Omental fat pad (tissue), 4 donors: ENCODE results near the gene PHF20. TPM values are rescaled to one million over a fixed set of nuclear protein-coding genes. Genes with fewer than 3 reads are reported as not detected.
"Not testable (repeated sequence)": the region's sequence is repeated elsewhere in the genome, so short reads cannot be mapped to it uniquely, and the experiment has no call there.

Source experiments
- ATAC-seq: fragments of 150-250 bp; one replicate; pipeline ENCODE4 v1.9.1; 2016; ENCODE audit warnings: mild to moderate bottlenecking, moderate library complexity; ENCODE audit not compliant: low FRiP score
- DNase-seq: peaks from one replicate; pipeline ENCODE4 v3.0.0-alpha.2; 2019; ENCODE audit warnings: low spot score
- total RNA-seq, 4 donors: library from RNA; depleted of rRNA; stranded (reverse); fragments of >200 nt; gene quantifications; one replicate each; pipeline ENCODE4 v1.1.0, GENCODE V29; 2016
- TF ChIP-seq, protein P1 (sequence below), 3 donors: fragments of 450-650 bp; IDR thresholded peaks; one replicate each; pipeline ENCODE4 v1.5.1; 2016 to 2017; ENCODE audit warnings: antibody characterized with exemption in 3 of 3, mild to moderate bottlenecking in 3 of 3, moderate library complexity in 2 of 3

Gene PHF20
- total RNA-seq, 4 donors from 2014 or later: 51.0 to 71.7 (median 54.8) TPM

DNA sequence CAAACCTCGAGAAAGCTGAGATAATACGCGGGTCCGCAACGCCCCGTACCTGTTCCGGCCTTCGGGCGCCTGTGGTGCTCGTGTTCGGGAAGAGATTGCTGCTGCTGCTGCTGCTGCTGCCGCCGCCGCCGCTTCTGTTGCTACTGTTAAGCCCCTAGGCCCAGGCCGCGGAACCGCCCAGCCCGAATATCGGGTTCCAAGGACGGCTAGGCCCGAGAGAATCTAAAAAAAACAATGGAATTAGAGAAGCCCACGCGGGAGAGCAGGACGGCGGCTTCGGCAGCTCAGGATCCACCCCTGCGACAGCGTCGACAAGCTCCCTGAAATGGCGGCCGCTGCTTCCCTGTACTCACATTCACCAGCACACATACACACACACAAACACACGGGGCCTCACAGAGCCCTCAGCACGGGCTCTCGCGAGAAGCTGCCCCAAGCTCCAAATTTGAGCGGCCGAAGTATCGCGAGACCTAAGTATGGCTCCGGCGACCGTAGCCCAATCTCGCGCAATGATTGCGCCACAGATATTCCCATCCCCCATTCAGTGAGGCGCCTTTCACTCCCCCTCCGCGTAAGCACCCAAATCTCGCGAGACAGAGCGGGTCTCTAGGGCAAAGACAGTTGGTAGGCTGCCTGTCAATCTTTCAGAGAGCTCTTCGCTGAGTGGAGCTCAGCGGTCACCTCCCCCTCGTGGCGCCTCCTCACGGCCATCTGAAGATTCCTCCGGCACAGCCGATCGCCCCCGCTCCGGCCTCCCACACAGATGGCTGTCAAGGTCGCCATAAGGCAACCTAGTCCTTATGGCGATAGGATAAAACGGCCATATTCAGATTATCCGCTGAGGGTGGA, 29.7 kb upstream of the PHF20 start, which contains the start of gene RBM39:
Gene RBM39, minus strand, starts transcription at position 369 of the 849 bp plus-strand sequence. CDS start 1,386 bp downstream, outside the sequence.
- TF ChIP-seq, protein P1, sequence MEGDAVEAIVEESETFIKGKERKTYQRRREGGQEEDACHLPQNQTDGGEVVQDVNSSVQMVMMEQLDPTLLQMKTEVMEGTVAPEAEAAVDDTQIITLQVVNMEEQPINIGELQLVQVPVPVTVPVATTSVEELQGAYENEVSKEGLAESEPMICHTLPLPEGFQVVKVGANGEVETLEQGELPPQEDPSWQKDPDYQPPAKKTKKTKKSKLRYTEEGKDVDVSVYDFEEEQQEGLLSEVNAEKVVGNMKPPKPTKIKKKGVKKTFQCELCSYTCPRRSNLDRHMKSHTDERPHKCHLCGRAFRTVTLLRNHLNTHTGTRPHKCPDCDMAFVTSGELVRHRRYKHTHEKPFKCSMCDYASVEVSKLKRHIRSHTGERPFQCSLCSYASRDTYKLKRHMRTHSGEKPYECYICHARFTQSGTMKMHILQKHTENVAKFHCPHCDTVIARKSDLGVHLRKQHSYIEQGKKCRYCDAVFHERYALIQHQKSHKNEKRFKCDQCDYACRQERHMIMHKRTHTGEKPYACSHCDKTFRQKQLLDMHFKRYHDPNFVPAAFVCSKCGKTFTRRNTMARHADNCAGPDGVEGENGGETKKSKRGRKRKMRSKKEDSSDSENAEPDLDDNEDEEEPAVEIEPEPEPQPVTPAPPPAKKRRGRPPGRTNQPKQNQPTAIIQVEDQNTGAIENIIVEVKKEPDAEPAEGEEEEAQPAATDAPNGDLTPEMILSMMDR (IDR thresholded peaks at IDR 0.05): no peak
- peak; percentile 100 for DNase-seq
- ATAC-seq: peak; percentile 94

DNA sequence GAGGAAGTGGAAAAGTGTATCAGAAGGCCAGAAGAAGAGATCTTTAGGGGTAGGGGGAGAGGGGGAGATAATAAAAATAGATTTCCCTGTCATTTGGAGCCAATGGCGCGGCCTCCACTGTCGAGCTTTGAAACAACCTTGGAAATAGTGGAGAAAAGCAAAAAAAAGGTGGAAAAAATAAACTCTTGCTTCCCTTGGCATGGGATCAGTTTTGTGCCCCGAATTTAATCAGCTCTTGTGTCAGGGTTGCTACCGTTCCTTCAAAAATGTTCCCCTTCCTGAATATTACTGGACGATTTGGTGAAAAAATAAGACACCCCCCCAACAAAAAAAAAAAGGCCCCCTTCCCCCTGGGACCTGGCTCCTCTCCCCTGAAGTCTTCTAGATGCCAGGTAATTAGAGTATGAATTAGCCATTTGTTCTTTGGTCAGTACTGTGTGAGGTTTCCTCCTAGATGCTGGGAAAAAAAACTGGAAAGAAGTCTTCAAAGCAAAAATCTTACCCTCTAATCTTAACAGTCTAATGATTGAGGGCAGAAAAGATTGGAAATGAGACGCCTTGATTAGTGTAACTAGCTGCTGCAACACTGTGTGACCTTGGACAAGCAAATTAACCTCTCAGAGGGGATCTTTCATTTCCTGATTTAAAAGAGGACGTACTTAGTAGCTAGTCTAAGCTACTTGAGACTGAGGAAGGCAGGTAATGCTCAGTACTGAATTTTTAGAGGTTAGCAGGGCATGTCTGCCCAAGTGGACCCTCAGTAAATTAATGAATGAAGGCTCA, 28.9 kb upstream of the PHF20 start:
- ATAC-seq (no peak), DNase-seq (no peak)
- TF ChIP-seq, protein P1 (IDR thresholded peaks at IDR 0.05): no peak

DNA sequence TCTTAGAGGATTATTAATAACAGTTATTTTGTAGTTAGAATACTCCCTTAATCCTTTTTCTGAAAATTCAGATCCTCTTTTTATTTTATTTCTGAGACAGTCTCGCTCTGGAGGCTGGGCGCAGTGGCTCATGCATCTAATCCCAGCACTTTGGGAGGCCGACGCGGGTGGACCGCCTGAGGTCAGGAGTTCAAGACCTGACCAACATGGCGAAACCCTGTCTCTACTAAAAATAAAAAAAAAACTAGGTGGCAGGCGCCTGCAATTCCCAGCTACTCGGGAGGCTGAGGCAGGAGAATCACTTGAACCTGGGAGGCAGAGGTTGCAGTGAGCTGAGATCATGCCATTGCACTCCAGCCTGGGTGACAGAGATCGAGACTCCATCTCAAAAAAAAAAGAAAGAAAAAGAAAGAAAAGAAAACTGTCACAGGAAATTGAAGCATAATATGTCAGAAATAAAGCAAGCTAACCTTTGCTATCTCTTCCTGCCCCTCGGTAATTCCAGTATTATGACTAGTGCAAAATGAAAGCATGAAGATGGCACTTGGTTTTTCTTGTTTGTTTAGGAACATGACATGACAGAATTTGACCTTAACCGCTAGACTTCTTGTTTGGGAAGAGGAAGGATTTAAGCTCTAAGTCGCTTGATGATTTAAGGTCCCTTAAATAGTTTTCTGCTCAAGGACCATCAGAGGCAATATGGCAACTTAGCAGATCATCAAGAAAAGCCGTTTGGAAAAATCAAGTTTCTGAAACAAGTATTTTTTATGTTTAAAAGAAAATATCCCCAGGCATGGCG, 27.9 kb upstream of the PHF20 start:
- DNase-seq: no peak
- TF ChIP-seq, protein P1 (IDR thresholded peaks at IDR 0.05): no peak
- ATAC-seq: no peak

DNA sequence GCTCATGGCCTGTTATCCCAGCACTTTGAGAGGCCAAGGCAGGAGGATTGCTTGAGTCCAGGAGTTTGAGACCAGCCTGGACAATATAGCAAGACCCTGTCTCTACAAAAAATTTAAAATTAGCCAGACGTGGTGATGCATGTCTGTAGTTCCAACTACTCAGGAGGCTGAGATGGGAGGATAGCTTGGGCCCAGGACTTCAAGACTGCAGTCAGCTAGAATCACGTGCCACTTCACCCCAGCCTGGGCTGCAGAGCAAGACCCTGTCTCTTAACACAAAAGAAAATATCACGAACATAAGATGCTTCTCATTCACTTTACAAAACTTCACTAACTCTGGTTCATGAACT, 27.3 kb upstream of the PHF20 start:
- DNase-seq, ATAC-seq: not testable (repeated sequence)

DNA sequence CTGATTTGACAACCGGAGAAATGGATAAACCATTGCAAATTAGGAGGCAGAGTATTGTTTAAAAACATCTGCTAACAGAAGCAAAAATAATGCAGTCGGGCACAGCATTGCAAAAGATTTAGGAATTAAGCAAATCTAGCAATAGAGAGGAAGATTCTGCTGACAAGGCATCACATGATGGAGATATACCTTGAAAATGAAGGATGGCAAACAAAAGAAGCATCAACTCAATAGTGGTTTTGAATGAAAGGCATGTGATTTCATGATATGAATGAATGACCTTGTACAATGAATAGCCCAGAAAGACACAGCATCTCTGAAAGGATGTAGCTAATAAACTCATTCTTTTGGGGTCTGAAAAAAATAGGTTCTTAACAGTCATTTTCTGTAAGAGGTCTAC, 21.2 kb upstream of the PHF20 start:
- TF ChIP-seq, protein P1 (IDR thresholded peaks at IDR 0.05): no peak
- DNase-seq (no peak), ATAC-seq (no peak)

DNA sequence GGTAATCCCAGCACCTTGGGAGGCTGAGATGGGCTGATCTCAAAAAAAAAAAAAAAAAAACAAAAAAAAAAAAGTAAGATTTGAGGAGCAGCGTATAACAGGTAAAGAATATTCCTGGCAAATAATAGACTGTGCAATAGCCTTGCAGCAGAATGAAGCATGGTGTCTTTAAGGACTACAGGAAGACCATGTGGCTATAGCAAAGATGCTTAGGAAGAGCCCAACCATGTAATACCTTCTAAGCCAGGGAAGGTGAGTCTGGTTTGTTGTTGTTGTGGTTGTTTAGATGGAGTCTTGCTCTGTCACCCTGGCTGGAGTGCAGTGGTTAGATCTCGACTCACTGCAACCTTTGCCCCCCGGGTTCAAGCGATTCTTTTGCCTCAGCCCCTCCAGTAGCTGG, 15.4 kb upstream of the PHF20 start:
- TF ChIP-seq, protein P1 (IDR thresholded peaks at IDR 0.05): no peak
- ATAC-seq: no peak
- no peak for DNase-seq
